ENCODE data around the gene DNAH1. TPM values are rescaled to one million over a fixed set of nuclear protein-coding genes. Genes with fewer than 3 reads are reported as not detected.

The DNAH1 gene
- total RNA-seq, 4 donors from 2014 or later: 1.4 to 6.8 (median 2.0) TPM

DNA sequence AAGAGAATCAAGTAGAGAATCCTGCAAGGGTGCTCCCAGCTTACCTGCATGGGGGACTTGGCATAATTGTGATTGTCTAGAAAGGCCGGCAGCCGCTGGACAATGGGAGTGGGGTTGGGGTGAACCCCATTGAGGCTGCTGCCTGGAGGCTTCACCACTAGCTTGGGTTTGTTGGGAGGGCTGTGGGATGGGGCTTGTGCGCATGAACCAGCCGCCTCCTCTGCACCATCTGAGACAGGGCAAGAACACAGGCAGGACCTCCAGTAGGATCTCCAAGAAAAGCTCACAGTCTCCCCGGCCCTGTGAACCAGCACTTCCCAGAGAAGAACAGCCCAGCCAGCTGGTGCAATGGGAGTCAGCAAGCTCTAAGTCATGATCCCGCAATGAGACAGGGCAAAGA, 88.9 kb downstream of the DNAH1 start:
- no peak for TF ChIP-seq POLR2A (IDR thresholded peaks at IDR 0.05)
- TF ChIP-seq, protein P1, sequence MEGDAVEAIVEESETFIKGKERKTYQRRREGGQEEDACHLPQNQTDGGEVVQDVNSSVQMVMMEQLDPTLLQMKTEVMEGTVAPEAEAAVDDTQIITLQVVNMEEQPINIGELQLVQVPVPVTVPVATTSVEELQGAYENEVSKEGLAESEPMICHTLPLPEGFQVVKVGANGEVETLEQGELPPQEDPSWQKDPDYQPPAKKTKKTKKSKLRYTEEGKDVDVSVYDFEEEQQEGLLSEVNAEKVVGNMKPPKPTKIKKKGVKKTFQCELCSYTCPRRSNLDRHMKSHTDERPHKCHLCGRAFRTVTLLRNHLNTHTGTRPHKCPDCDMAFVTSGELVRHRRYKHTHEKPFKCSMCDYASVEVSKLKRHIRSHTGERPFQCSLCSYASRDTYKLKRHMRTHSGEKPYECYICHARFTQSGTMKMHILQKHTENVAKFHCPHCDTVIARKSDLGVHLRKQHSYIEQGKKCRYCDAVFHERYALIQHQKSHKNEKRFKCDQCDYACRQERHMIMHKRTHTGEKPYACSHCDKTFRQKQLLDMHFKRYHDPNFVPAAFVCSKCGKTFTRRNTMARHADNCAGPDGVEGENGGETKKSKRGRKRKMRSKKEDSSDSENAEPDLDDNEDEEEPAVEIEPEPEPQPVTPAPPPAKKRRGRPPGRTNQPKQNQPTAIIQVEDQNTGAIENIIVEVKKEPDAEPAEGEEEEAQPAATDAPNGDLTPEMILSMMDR (IDR thresholded peaks at IDR 0.05 in 4 of 5, conservative IDR thresholded peaks at IDR 0.05 in 1 of 5): no peak
- ATAC-seq (no peak), DNase-seq (no peak)
- Histone ChIP-seq H3K9me3 (no peaks in the 10 kb centered on the region), H3K27ac (no peak overlapping the region), H3K4me3 (no peak overlapping the region), H3K36me3 (peaks cover 0 to 77% of the 10 kb centered on the region in 2 donors), H3K27me3 (no peaks in the 10 kb centered on the region), H3K4me1 (peaks cover 15 to 23% of the 10 kb centered on the region in 2 donors)
- intact Hi-C loops (cut with DNase I; ENCODE audit: low total_unique reads) (loop anchor here (5.0 kb wide), 1 partner anchor 128 kb away; the partner anchor contains the start of gene WDR82), in situ Hi-C loops (cut with MboI; ENCODE audit: low sequenced_read_pairs in 4 of 4) (no loop called here)

DNA sequence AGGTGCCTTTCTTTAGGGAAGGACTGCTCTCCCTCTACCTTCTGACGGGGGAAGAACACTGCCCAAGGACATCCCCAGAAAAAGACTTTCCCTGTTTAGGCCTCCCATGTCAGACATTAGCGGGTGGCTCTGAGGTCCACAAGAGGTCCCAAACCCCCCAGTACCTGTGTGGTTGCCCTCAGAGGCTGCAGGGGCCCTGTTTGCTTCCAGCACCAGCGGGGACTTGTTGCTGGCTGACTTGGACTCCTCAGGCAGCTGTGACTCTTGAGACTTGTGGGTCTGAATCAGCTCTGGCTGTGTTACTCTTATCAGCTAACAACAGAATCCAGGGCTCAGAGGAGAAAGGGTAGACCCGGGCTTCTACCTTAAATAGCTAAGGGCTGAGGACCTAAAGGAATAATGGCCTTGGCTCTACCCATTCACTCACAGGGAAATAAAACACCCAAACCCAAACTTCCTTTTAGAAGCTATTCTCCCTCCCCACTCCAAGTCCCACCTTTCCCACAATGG, 89.5 kb downstream of the DNAH1 start:
- no peaks in the 10 kb centered on the region for H3K9me3 ChIP-seq
- peaks cover 0 to 72% of the 10 kb centered on the region in 2 donors for H3K36me3 ChIP-seq
- in situ Hi-C loops (cut with MboI; ENCODE audit: low sequenced_read_pairs in 4 of 4) (no loop called here), intact Hi-C loops (cut with DNase I; ENCODE audit: low total_unique reads) (loop anchor here (5.0 kb wide), 1 partner anchor 128 kb away; the partner anchor contains the start of gene WDR82)
- no peak for ATAC-seq
- no peak overlapping the region for H3K27ac ChIP-seq
- peaks cover 15 to 23% of the 10 kb centered on the region in 2 donors for H3K4me1 ChIP-seq
- TF ChIP-seq, protein P1 (IDR thresholded peaks at IDR 0.05 in 4 of 5, conservative IDR thresholded peaks at IDR 0.05 in 1 of 5): no peak
- no peak for TF ChIP-seq POLR2A (IDR thresholded peaks at IDR 0.05)
- no peak overlapping the region for H3K4me3 ChIP-seq
- H3K27me3 ChIP-seq: no peaks in the 10 kb centered on the region
- no peak for DNase-seq

DNA sequence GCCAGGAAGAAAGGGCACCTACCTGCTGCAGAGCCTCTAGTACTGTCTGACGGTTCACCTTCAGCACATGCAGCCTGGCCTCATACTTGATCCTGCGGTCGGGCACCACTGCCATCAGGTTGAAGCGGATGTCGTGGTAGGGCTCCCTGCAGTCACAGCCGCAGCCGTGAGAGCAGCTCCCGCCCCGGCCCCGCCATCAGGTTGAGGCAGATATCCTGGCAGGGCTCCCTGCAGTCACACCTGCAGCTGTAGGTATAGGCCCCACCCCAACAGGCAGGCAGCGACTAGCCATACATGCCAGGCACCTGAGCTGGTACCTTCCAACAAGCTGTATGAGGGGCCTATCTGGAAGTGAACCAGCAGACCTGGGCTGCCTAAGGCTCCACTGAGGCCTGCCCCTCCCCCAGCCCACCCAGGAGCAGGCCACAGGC, 90.1 kb downstream of the DNAH1 start:
- intact Hi-C loops (cut with DNase I; ENCODE audit: low total_unique reads): loop anchor here (5.0 kb wide), 1 partner anchor 129 kb away; the partner anchor contains the start of gene WDR82
- Histone ChIP-seq H3K4me3 (no peak overlapping the region), H3K4me1 (peaks cover 15 to 27% of the 10 kb centered on the region in 2 donors), H3K27ac (no peak overlapping the region), H3K27me3 (no peaks in the 10 kb centered on the region), H3K36me3 (peaks cover 0 to 66% of the 10 kb centered on the region in 2 donors), H3K9me3 (no peaks in the 10 kb centered on the region)
- ATAC-seq (no peak), DNase-seq (no peak)
- TF ChIP-seq, protein P1 (IDR thresholded peaks at IDR 0.05 in 4 of 5, conservative IDR thresholded peaks at IDR 0.05 in 1 of 5): no peak
- no peak for TF ChIP-seq POLR2A (IDR thresholded peaks at IDR 0.05)
- in situ Hi-C loops (cut with MboI; ENCODE audit: low sequenced_read_pairs in 4 of 4): no loop called here

DNA sequence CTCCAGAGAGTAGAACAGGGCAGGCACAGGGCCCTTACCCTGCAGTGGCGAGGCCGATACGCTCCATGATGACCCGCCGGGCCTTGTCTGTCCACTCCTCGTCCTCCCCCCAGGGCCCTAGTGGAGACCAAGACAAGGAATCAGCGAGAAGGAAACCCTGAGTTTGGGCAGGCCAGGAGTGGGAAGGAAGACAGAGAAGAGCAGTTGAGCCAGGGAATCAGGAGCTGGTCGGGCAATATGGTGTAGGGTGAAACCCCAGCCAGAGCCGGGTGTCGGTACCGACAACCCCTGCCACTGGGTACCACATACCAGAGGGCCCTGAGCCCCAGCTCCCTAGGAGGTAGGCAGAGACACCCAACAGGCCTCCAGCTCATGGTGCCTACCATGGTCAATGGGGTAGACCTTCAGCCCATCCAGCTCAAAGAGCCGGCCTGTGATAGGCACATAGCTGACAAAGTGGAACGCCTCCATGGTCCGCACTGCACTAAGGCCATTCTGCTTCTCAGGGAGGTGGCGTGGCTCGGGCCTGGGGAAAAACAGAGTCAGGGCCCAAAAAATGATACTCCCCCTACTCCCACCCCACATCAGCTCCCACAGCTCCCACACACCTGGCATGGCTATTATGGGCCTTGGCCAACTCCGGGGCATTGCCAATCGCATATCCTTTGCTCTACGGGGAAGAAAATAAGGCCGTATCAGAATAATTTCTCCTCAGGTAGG, 90.8 kb downstream of the DNAH1 start:
- no peak overlapping the region for H3K27ac ChIP-seq
- H3K27me3 ChIP-seq: no peaks in the 10 kb centered on the region
- TF ChIP-seq, protein P1 (IDR thresholded peaks at IDR 0.05 in 4 of 5, conservative IDR thresholded peaks at IDR 0.05 in 1 of 5): no peak
- TF ChIP-seq POLR2A (IDR thresholded peaks at IDR 0.05): no peak
- DNase-seq: no peak
- H3K9me3 ChIP-seq: no peaks in the 10 kb centered on the region
- ATAC-seq: no peak
- intact Hi-C loops (cut with DNase I; ENCODE audit: low total_unique reads): loop anchor here (5.0 kb wide), 1 partner anchor 130 kb away; the partner anchor contains the start of gene WDR82
- no peak overlapping the region for H3K4me3 ChIP-seq
- peaks cover 21 to 33% of the 10 kb centered on the region in 2 donors for H3K4me1 ChIP-seq
- peaks cover 0 to 59% of the 10 kb centered on the region in 2 donors for H3K36me3 ChIP-seq
- in situ Hi-C loops (cut with MboI; ENCODE audit: low sequenced_read_pairs in 4 of 4): no loop called here
